Vagina (tissue), 2 donors: ENCODE results near the gene GK. TPM values are rescaled to one million over a fixed set of nuclear protein-coding genes. Genes with fewer than 3 reads are reported as not detected.

Experiments
- DNase-seq, 2 donors: peaks; one replicate each; pipeline ENCODE4 v3.0.0-alpha.2; 2017; ENCODE audit errors: extremely low spot score in 2 of 2
- H3K27ac ChIP-seq: fragments of 200-600 bp; sonication (generic); one replicate; pipeline ENCODE4 v1.5.1; 2019
- H3K27me3 ChIP-seq: fragments of 200-600 bp; sonication (generic); one replicate; pipeline ENCODE4 v1.5.1; 2019
- H3K36me3 ChIP-seq, 2 donors: fragments of 200-600 bp; sonication (generic); one replicate each; pipeline ENCODE4 v1.5.1; 2017 to 2019
- H3K4me1 ChIP-seq: fragments of 200-600 bp; sonication (generic); one replicate; pipeline ENCODE4 v1.5.1; 2019
- H3K4me3 ChIP-seq, 2 donors: fragments of 200-600 bp; sonication (generic); 1 replicate in 1 of 2; 2 replicates in 1 of 2; pipeline ENCODE4 v1.5.1; 2016 to 2019
- H3K9me3 ChIP-seq: fragments of 200-600 bp; sonication (generic); one replicate; pipeline ENCODE4 v1.5.1; 2019
- CTCF ChIP-seq, 3 experiments: fragments of 450-650 bp in 2 of 3; fragments of 200-600 bp in 1 of 3; sonication (generic) in 1 of 3; IDR thresholded peaks; one replicate each; pipeline ENCODE4 v1.5.1; 2017 to 2019; ENCODE audit warnings: antibody characterized with exemption in 3 of 3, mild to moderate bottlenecking in 2 of 3, moderate library complexity in 2 of 3
- POLR2A ChIP-seq, 2 donors: fragments of 450-650 bp; IDR thresholded peaks; one replicate each; pipeline ENCODE4 v1.6.1; 2017; ENCODE audit warnings: antibody characterized with exemption in 2 of 2, mild to moderate bottlenecking in 2 of 2, moderate library complexity in 2 of 2
- POLR2AphosphoS5 ChIP-seq, 2 donors: sonication (generic); formaldehyde crosslinking; IDR thresholded peaks; one replicate each; pipeline ENCODE4 v1.9.0; 2017; ENCODE audit warnings: antibody characterized with exemption in 2 of 2, mild to moderate bottlenecking in 2 of 2, low read depth in 1 of 2; ENCODE audit not compliant: insufficient read depth in 1 of 2
- intact Hi-C: fragments of 100-400 bp; cut with DNase I; formaldehyde crosslinking; loops from one replicate; pipeline ENCODE4 v1.15.1; 2023
- total RNA-seq: library from RNA; depleted of rRNA; stranded (reverse); fragments of >200 nt; gene quantifications from one replicate; pipeline ENCODE4 v1.2.3, GENCODE V29; 2016

Gene GK
- total RNA-seq, 1 donor from 2014 or later: 7.6 TPM

GRCh38 chrX:30615229-30615628 lies 38.0 kb upstream of the GK start:
- DNase-seq: no peak

GRCh38 chrX:30618160-30618765 lies 35.0 kb upstream of the GK start:
- TF ChIP-seq POLR2A (IDR thresholded peaks at IDR 0.05) (no peak), POLR2AphosphoS5 (IDR thresholded peaks at IDR 0.05; ENCODE audit: insufficient read depth in 1 of 2, low read depth in 1 of 2) (no peak), CTCF (IDR thresholded peaks at IDR 0.05) (no peak)
- intact Hi-C loops: no loop called here
- no peaks in the 10 kb centered on the region for H3K36me3 ChIP-seq
- no peaks in the 10 kb centered on the region for H3K4me1 ChIP-seq
- H3K27ac ChIP-seq: no peak overlapping the region
- no peak for DNase-seq
- H3K4me3 ChIP-seq: no peak overlapping the region
- H3K27me3 ChIP-seq: no peaks in the 10 kb centered on the region
- peaks cover 4% of the 10 kb centered on the region for H3K9me3 ChIP-seq

More at GRCh38 chrX:30615229-30615628, 38.0 kb upstream of the GK start:
- intact Hi-C loops: no loop called here
- Histone ChIP-seq H3K27me3 (no peaks in the 10 kb centered on the region), H3K9me3 (no peaks in the 10 kb centered on the region), H3K4me1 (no peaks in the 10 kb centered on the region), H3K27ac (no peak overlapping the region), H3K36me3 (no peaks in the 10 kb centered on the region), H3K4me3 (no peak overlapping the region)
- TF ChIP-seq CTCF (IDR thresholded peaks at IDR 0.05): no peak
- TF ChIP-seq POLR2A (IDR thresholded peaks at IDR 0.05): no peak
- TF ChIP-seq POLR2AphosphoS5 (IDR thresholded peaks at IDR 0.05; ENCODE audit: insufficient read depth in 1 of 2, low read depth in 1 of 2): no peak

GRCh38 chrX:30620125-30620524 lies 33.1 kb upstream of the GK start:
- TF ChIP-seq POLR2A (IDR thresholded peaks at IDR 0.05) (no peak), POLR2AphosphoS5 (IDR thresholded peaks at IDR 0.05; ENCODE audit: insufficient read depth in 1 of 2, low read depth in 1 of 2) (no peak), CTCF (IDR thresholded peaks at IDR 0.05) (no peak)
- H3K27me3 ChIP-seq: no peaks in the 10 kb centered on the region
- H3K27ac ChIP-seq: peak overlapping the region; percentile 42
- peaks cover 4% of the 10 kb centered on the region for H3K9me3 ChIP-seq
- no peak for DNase-seq
- no peaks in the 10 kb centered on the region for H3K36me3 ChIP-seq
- intact Hi-C loops: no loop called here
- no peaks in the 10 kb centered on the region for H3K4me1 ChIP-seq
- no peak overlapping the region for H3K4me3 ChIP-seq

- TF ChIP-seq POLR2AphosphoS5 (IDR thresholded peaks at IDR 0.05; ENCODE audit: insufficient read depth in 1 of 2, low read depth in 1 of 2) (peak in 1 of 2 donors; percentile 36), POLR2A (IDR thresholded peaks at IDR 0.05) (no peak), CTCF (IDR thresholded peaks at IDR 0.05) (no peak)
- Histone ChIP-seq H3K9me3 (peaks cover 4% of the 10 kb centered on the region), H3K4me1 (no peaks in the 10 kb centered on the region), H3K36me3 (no peaks in the 10 kb centered on the region), H3K27ac (peak overlapping the region; percentile 42), H3K4me3 (no peak overlapping the region), H3K27me3 (no peaks in the 10 kb centered on the region)
- intact Hi-C loops: no loop called here
- peak in 1 of 2 donors; percentile 90 for DNase-seq
Measured at GRCh38 chrX:30620980-30621618, 32.1 kb upstream of the GK start.

GRCh38 chrX:30622361-30622760 lies 30.9 kb upstream of the GK start:
- Histone ChIP-seq H3K4me1 (no peaks in the 10 kb centered on the region), H3K27me3 (no peaks in the 10 kb centered on the region), H3K4me3 (no peak overlapping the region), H3K9me3 (peaks cover 4% of the 10 kb centered on the region), H3K36me3 (no peaks in the 10 kb centered on the region), H3K27ac (no peak overlapping the region)
- intact Hi-C loops: no loop called here
- TF ChIP-seq POLR2A (IDR thresholded peaks at IDR 0.05): no peak
- TF ChIP-seq POLR2AphosphoS5 (IDR thresholded peaks at IDR 0.05; ENCODE audit: insufficient read depth in 1 of 2, low read depth in 1 of 2): no peak
- TF ChIP-seq CTCF (IDR thresholded peaks at IDR 0.05): no peak
- DNase-seq: no peak
